HG02885 (cell line): Measurements from ENCODE around the gene PLIN3.
"Not testable (repeated sequence)": the region's sequence is repeated elsewhere in the genome, so short reads cannot be mapped to it uniquely, and the experiment has no call there.

Experiments
- ATAC-seq: cut with Tn5 transposase; IDR thresholded peaks from one replicate; pipeline ENCODE4 v1.9.1; 2021; ENCODE audit warnings: mild to moderate bottlenecking; ENCODE audit not compliant: unreplicated experiment, poor library complexity

The PLIN3 gene

GRCh38 chr19:4816202-4816949 lies 51.1 kb downstream of the PLIN3 start:
- ATAC-seq = no peak

- ATAC-seq = no peak
These were observed 51.9 kb downstream of the PLIN3 start for GRCh38 chr19:4815426-4816201.

- no peak for ATAC-seq
These were observed 52.6 kb downstream of the PLIN3 start for GRCh38 chr19:4814625-4815425.

- no peak for ATAC-seq
These were observed 55.9 kb downstream of the PLIN3 start for GRCh38 chr19:4811328-4812131.

GRCh38 chr19:4807188-4807587 lies 60.3 kb downstream of the PLIN3 start:
- no peak for ATAC-seq

- no peak for ATAC-seq
These were observed 61.1 kb downstream of the PLIN3 start for GRCh38 chr19:4806384-4806783.

GRCh38 chr19:4805140-4805539 lies 62.3 kb downstream of the PLIN3 start:
- not testable (repeated sequence) for ATAC-seq

GRCh38 chr19:4803736-4804695 lies 63.5 kb downstream of the PLIN3 start:
- no peak for ATAC-seq

GRCh38 chr19:4802711-4803110 lies 64.8 kb downstream of the PLIN3 start:
- no peak for ATAC-seq

GRCh38 chr19:4801085-4801619 lies 66.3 kb downstream of the PLIN3 start:
- ATAC-seq = no peak

- no peak for ATAC-seq
These were observed 66.8 kb downstream of the PLIN3 start for GRCh38 chr19:4800591-4801081.

GRCh38 chr19:4795400-4795799 lies 72.1 kb downstream of the PLIN3 start:
- ATAC-seq = no peak

GRCh38 chr19:4794971-4795370 lies 72.5 kb downstream of the PLIN3 start:
- ATAC-seq = no peak

- not testable (repeated sequence) for ATAC-seq
These were observed 74.2 kb downstream of the PLIN3 start for GRCh38 chr19:4793278-4793677.

- ATAC-seq = not testable (repeated sequence)
These were observed 74.6 kb downstream of the PLIN3 start for GRCh38 chr19:4792866-4793195.

GRCh38 chr19:4792019-4792865 lies 75.2 kb downstream of the PLIN3 start:
- ATAC-seq = not testable (repeated sequence)

GRCh38 chr19:4791183-4792018 lies 76.1 kb downstream of the PLIN3 start, which contains the start of gene FEM1A:
Gene FEM1A (plus strand): TSS chr19:4791734. CDS start chr19:4791855, 121 bp downstream.
- ATAC-seq = peak; percentile 92
